GM19035 (cell line): Measurements from ENCODE around the gene C1QTNF2.

Source experiments
- ATAC-seq: cut with Tn5 transposase; IDR thresholded peaks from one replicate; pipeline ENCODE4 v1.9.1; 2021; ENCODE audit not compliant: unreplicated experiment

C1QTNF2 gene

GRCh38 chr5:160369990-160370712, at the start of gene C1QTNF2:
Gene C1QTNF2 (minus strand): TSS chr5:160370626. CDS start chr5:160355011, 15,615 bp downstream.
- ATAC-seq, result no peak

GRCh38 chr5:160420331-160420610, 49.8 kb upstream of the C1QTNF2 start:
- no peak for ATAC-seq

- ATAC-seq, result no peak
These were observed 49.3 kb upstream of the C1QTNF2 start for GRCh38 chr5:160419458-160420330.

- peak; percentile 69 for ATAC-seq
These were observed 48.4 kb upstream of the C1QTNF2 start, which contains the start of gene SLU7 for GRCh38 chr5:160418561-160419457. Gene SLU7 (minus strand): TSS chr5:160419081. CDS start chr5:160415294, 3,787 bp downstream.

- ATAC-seq, result peak; percentile 90
These were observed 29.3 kb upstream of the C1QTNF2 start, which contains the start of gene FAM200C for GRCh38 chr5:160399402-160400353. Gene FAM200C (minus strand): TSS chr5:160400054. CDS start chr5:160395490, 4,564 bp downstream.

- no peak for ATAC-seq
These were observed 28.4 kb upstream of the C1QTNF2 start for GRCh38 chr5:160398806-160399205.

- no peak for ATAC-seq
These were observed 27.1 kb upstream of the C1QTNF2 start for GRCh38 chr5:160397492-160397891.

GRCh38 chr5:160395111-160395510, 24.7 kb upstream of the C1QTNF2 start:
- no peak for ATAC-seq

- ATAC-seq, result no peak
These were observed 20.6 kb upstream of the C1QTNF2 start for GRCh38 chr5:160390787-160391696.

- no peak for ATAC-seq
These were observed 17.0 kb upstream of the C1QTNF2 start for GRCh38 chr5:160387445-160387844.

GRCh38 chr5:160385496-160385895, 15.1 kb upstream of the C1QTNF2 start:
- ATAC-seq, result no peak

- ATAC-seq, result no peak
These were observed 14.3 kb upstream of the C1QTNF2 start for GRCh38 chr5:160384681-160385080.

GRCh38 chr5:160382346-160382745, 11.9 kb upstream of the C1QTNF2 start:
- no peak for ATAC-seq

- ATAC-seq, result no peak
These were observed 9.6 kb upstream of the C1QTNF2 start for GRCh38 chr5:160380041-160380440.

GRCh38 chr5:160379511-160379910, 9.1 kb upstream of the C1QTNF2 start:
- no peak for ATAC-seq

- no peak for ATAC-seq
These were observed 7.9 kb upstream of the C1QTNF2 start for GRCh38 chr5:160378330-160378729.

GRCh38 chr5:160377651-160378050, 7.2 kb upstream of the C1QTNF2 start:
- no peak for ATAC-seq

GRCh38 chr5:160376416-160376815, 6.0 kb upstream of the C1QTNF2 start:
- no peak for ATAC-seq

- ATAC-seq, result no peak
These were observed 5.3 kb upstream of the C1QTNF2 start for GRCh38 chr5:160375701-160376100.
